RWPE2 (cell line): Measurements from ENCODE around the gene FAM131C.

Experiments
- ATAC-seq: fragments of 200-7000 bp; cut with Tn5 transposase; 3 replicates; pipeline ENCODE4 v1.9.1; 2021; ENCODE audit warnings: low read depth
- DNase-seq: peaks from one replicate; pipeline ENCODE4 v3.0.0-alpha.2; 2020; ENCODE audit warnings: low spot score
- H3K27ac ChIP-seq: fragments of 450-650 bp; 2 replicates; pipeline ENCODE4 v1.5.1; 2017; ENCODE audit warnings: mild to moderate bottlenecking; ENCODE audit not compliant: poor library complexity, severe bottlenecking
- H3K27me3 ChIP-seq: fragments of 250-450 bp; sonication (Bioruptor Pico); 2 replicates; pipeline ENCODE4 v1.5.1; 2021; ENCODE audit warnings: mild to moderate bottlenecking, moderate library complexity; ENCODE audit not compliant: insufficient read depth, poor library complexity, severe bottlenecking
- H3K36me3 ChIP-seq: fragments of 250-450 bp; sonication (Bioruptor Pico); 2 replicates; pipeline ENCODE4 v1.5.1; 2020; ENCODE audit warnings: low read depth, mild to moderate bottlenecking, moderate library complexity
- H3K4me1 ChIP-seq: fragments of 250-450 bp; sonication (Bioruptor Pico); 2 replicates; pipeline ENCODE4 v1.5.1; 2021; ENCODE audit warnings: mild to moderate bottlenecking, moderate library complexity; ENCODE audit not compliant: insufficient read depth, poor library complexity, severe bottlenecking
- H3K4me3 ChIP-seq: fragments of 250-450 bp; sonication (Bioruptor Pico); 2 replicates; pipeline ENCODE4 v1.5.1; 2021; ENCODE audit warnings: mild to moderate bottlenecking, moderate library complexity; ENCODE audit not compliant: severe bottlenecking
- H3K9me3 ChIP-seq: fragments of 250-450 bp; sonication (Bioruptor Pico); 2 replicates; pipeline ENCODE4 v1.5.1; 2021; ENCODE audit warnings: mild to moderate bottlenecking, moderate library complexity; ENCODE audit not compliant: severe bottlenecking
- TF ChIP-seq, protein P1 (sequence below): fragments of 450-650 bp; IDR thresholded peaks from one replicate; pipeline ENCODE4 v1.5.1; 2017; ENCODE audit warnings: mild to moderate bottlenecking, moderate library complexity; ENCODE audit not compliant: poor library complexity, severe bottlenecking

Gene FAM131C

DNA sequence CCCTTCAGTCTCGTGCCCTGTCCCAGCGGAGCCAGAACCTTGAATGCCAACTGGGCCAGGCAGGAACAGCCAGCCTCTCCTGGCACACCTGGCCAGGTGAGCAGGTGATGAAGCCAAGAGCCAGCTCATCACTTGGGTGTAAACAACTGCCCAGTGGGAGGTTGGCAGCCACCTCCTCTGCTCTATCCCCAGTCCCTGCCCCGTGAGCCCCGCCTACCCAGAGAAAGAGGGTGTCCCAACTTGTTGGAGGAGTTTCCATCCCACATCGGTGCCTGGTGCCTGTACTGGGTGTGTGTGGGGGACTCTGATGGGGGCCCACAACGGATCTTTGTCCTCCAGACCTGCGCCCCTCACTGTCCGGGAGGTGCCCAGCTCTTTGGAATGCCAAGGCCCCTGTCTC is 17.8 kb upstream of the FAM131C start:
- ATAC-seq (peak; percentile 86), DNase-seq (no peak)
- TF ChIP-seq, protein P1, sequence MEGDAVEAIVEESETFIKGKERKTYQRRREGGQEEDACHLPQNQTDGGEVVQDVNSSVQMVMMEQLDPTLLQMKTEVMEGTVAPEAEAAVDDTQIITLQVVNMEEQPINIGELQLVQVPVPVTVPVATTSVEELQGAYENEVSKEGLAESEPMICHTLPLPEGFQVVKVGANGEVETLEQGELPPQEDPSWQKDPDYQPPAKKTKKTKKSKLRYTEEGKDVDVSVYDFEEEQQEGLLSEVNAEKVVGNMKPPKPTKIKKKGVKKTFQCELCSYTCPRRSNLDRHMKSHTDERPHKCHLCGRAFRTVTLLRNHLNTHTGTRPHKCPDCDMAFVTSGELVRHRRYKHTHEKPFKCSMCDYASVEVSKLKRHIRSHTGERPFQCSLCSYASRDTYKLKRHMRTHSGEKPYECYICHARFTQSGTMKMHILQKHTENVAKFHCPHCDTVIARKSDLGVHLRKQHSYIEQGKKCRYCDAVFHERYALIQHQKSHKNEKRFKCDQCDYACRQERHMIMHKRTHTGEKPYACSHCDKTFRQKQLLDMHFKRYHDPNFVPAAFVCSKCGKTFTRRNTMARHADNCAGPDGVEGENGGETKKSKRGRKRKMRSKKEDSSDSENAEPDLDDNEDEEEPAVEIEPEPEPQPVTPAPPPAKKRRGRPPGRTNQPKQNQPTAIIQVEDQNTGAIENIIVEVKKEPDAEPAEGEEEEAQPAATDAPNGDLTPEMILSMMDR: no peak
- peaks cover 18% of the 10 kb centered on the region for H3K4me1 ChIP-seq
- no peak overlapping the region for H3K4me3 ChIP-seq
- no peaks in the 10 kb centered on the region for H3K36me3 ChIP-seq
- H3K27me3 ChIP-seq: no peaks in the 10 kb centered on the region
- no peak overlapping the region for H3K27ac ChIP-seq
- no peaks in the 10 kb centered on the region for H3K9me3 ChIP-seq

DNA sequence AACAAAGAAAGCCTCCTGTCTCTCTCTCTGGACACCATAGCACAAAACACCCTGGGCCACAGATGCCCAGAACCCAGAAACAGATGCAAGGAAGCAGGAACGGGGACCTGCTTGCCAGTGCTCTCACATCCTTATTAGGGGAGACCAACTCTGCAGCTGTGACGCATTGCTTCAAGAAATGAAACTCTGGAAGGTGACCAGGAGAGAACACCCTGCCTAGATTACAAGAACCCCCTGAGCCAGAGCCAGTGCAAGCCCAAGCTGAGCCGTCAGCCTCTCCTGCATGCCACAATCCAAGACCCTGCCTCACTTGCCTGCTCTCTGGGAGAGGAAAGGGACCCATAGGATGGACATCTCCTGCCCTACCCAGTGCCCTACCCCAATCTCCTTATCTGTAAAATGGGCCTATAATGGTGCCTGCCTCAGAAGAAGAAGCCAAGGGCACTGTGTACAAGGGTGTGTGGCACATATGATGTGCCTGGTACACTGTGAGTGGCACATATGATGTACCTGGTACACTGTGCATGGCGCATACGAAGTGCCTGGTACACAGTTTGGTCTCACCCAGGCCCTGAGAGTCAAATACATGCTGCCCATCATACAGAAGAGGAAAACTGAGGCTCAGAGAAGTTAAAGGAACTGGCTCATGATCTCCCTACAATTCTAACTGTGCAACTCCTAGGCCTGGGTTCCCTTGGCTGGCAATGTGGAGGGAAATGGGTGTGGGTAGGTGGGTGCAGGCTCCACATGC is 16.8 kb upstream of the FAM131C start:
- no peaks in the 10 kb centered on the region for H3K27me3 ChIP-seq
- DNase-seq (no peak), ATAC-seq (no peak)
- TF ChIP-seq, protein P1: no peak
- H3K27ac ChIP-seq: no peak overlapping the region
- H3K36me3 ChIP-seq: no peaks in the 10 kb centered on the region
- H3K4me3 ChIP-seq: no peak overlapping the region
- no peaks in the 10 kb centered on the region for H3K9me3 ChIP-seq
- H3K4me1 ChIP-seq: peaks cover 18% of the 10 kb centered on the region

DNA sequence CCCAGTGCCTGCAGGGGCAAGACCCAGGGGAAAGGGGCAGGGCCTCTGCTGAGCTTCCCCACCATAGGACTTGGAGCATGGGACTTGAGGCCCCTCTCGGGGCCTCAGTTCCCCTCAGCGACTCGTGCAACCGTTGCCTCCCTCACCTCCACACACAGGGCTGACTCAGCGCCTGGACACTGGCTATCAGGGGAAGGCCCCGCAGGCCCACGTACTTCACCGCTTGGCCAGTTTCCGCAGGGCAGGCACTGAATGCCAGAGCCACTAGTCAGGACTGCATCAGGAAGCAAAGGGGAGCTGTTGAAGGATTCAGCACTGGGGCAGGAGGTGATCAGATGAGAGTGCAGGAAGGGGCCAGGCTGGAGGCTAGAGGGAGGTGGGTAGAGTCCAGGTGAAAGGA is 15.5 kb upstream of the FAM131C start:
- ATAC-seq (peak; percentile 91), DNase-seq (no peak)
- TF ChIP-seq, protein P1: no peak
- Histone ChIP-seq H3K27ac (peak overlapping the region; percentile 41), H3K36me3 (no peaks in the 10 kb centered on the region), H3K27me3 (no peaks in the 10 kb centered on the region), H3K4me1 (peaks cover 18% of the 10 kb centered on the region), H3K9me3 (no peaks in the 10 kb centered on the region), H3K4me3 (no peak overlapping the region)

DNA sequence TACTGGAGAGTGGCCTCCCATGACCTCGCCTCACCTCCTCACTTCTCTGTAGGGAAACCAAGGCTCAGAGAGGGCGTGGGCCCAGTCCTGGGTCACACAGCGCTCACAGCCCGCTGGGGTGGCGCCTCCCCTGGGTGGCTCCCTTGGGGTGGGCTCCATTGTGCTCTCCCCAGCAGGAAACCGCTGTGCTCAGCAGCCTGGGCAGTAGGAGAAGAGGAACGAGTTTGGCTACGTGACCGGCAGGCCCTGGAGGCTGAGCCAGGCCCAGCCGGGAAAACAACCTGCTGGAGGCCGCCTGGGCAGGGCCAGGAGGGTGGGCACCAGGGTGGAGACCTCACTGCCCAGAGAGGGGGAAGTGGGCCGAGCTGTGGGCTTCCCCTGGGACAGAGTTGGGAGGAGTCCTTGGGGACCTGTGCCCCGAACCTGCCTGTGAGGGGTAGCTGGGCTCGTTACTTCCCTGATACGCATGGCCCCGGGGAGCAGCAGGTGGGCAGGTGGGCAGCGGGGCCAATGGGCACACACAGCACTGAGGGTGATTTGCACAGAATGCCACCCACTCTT is 15.0 kb upstream of the FAM131C start:
- Histone ChIP-seq H3K4me3 (no peak overlapping the region), H3K4me1 (peaks cover 18% of the 10 kb centered on the region), H3K27ac (peak overlapping the region; percentile 41), H3K36me3 (no peaks in the 10 kb centered on the region), H3K27me3 (no peaks in the 10 kb centered on the region), H3K9me3 (no peaks in the 10 kb centered on the region)
- no peak for DNase-seq
- TF ChIP-seq, protein P1: no peak
- ATAC-seq: no peak

DNA sequence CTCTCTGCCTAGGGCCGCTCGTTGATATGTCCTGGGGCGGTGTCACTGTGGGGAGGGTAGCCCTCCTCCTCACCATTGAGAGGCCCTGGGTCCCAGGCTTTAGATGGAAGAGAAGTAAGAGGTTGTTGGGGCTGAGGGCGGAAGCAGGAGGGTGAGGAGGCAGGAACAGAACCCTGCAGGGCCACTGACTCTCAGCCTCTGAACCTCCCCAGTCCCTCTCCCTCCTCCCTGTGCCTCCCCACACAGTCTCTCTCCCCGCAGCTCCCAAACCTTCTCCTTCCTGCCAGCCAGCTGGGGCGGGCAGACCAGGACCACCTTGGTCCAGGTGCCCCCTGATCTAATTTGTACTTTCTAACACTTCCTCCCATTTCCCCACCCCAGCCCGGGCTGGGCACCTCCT is 14.3 kb upstream of the FAM131C start:
- DNase-seq (no peak), ATAC-seq (no peak)
- Histone ChIP-seq H3K4me1 (peaks cover 18% of the 10 kb centered on the region), H3K36me3 (no peaks in the 10 kb centered on the region), H3K4me3 (no peak overlapping the region), H3K27ac (peak overlapping the region; percentile 41), H3K27me3 (no peaks in the 10 kb centered on the region), H3K9me3 (no peaks in the 10 kb centered on the region)
- TF ChIP-seq, protein P1: no peak
